RWPE1 (cell line): Measurements from ENCODE around the gene CKAP4.

ENCODE experiments used
- CTCF ChIA-PET: fragments of 350-600 bp; sonication (Branson Sonifier 250); formaldehyde crosslinking; extraction: SDS; loops from one replicate; lab custom pipeline; 2021; lab: Yijun Ruan, JAX
- POLR2A ChIA-PET: fragments of 400-600 bp; formaldehyde crosslinking; extraction: SDS; loops from one replicate; lab custom pipeline; 2020; ENCODE audit warnings: antibody characterized with exemption; ENCODE audit not compliant: low non-redundant PET; lab: Yijun Ruan, JAX
- DNase-seq: peaks from one replicate; pipeline ENCODE4 v3.0.0; 2012; ENCODE audit warnings: low spot score
- H3K27ac ChIP-seq: fragments of 450-650 bp; 2 replicates; pipeline ENCODE4 v1.5.1; 2017
- TF ChIP-seq, protein P1 (sequence below): fragments of 450-650 bp; conservative IDR thresholded peaks from 2 replicates; pipeline ENCODE4 v1.5.1; 2017; ENCODE audit warnings: low read depth, mild to moderate bottlenecking

The CKAP4 gene

DNA sequence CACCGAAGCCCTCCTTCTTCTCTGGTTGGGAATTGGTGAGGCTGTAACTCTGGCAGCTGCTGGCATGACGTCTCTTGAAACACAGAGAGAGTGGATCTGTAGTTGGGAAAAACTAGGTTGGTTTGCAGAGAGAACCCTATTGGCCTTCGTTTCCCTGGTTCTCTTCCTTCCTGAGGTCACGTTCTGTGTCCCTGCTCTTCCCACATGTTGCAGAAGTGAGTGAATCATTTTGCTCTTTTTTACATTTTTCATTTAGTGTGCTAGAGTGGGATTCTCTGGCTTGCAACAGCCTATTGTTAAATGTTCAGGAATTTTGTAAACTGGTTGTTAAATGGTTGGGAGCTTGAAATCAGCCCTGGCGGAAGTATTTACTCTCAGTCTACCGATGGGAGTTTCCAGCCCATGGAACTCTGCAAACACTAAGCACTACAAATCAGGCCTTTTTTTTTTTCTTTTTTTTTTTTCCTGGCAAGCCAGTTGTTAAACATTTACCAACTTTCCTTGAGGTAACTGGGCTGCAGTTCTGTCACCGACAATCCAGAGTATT lies 26.8 kb upstream of the CKAP4 start:
- no peak overlapping the region for H3K27ac ChIP-seq
- DNase-seq = no peak
- ChIA-PET POLR2A (no interaction called here), CTCF (interaction anchor here (0.7 kb wide), 1 partner anchor 736 kb away, joined by 3 read pairs; no protein-coding TSS in a partner anchor)
- TF ChIP-seq, protein P1, sequence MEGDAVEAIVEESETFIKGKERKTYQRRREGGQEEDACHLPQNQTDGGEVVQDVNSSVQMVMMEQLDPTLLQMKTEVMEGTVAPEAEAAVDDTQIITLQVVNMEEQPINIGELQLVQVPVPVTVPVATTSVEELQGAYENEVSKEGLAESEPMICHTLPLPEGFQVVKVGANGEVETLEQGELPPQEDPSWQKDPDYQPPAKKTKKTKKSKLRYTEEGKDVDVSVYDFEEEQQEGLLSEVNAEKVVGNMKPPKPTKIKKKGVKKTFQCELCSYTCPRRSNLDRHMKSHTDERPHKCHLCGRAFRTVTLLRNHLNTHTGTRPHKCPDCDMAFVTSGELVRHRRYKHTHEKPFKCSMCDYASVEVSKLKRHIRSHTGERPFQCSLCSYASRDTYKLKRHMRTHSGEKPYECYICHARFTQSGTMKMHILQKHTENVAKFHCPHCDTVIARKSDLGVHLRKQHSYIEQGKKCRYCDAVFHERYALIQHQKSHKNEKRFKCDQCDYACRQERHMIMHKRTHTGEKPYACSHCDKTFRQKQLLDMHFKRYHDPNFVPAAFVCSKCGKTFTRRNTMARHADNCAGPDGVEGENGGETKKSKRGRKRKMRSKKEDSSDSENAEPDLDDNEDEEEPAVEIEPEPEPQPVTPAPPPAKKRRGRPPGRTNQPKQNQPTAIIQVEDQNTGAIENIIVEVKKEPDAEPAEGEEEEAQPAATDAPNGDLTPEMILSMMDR = no peak

DNA sequence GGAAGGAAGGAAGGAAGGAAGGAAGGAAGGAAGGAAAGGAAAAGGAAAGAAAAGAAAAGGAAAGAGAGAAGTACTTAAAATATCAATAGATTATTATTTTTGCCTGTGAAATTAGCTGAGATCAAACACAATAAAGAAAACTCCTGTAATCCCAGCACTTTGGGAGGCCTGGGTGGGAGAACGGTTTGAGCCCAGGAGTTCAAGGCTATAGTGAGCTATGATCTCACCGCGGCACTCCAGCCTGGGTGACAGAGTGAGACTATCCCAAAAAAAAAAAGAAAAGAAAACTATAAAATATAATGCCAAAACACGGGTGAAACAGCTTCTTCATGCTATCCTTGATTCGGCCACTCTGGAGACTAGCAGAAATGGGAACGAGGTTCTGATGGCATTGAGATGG lies 26.2 kb upstream of the CKAP4 start:
- DNase-seq = no peak
- ChIA-PET POLR2A (no interaction called here), CTCF (no interaction called here)
- TF ChIP-seq, protein P1 = no peak
- H3K27ac ChIP-seq = no peak overlapping the region

DNA sequence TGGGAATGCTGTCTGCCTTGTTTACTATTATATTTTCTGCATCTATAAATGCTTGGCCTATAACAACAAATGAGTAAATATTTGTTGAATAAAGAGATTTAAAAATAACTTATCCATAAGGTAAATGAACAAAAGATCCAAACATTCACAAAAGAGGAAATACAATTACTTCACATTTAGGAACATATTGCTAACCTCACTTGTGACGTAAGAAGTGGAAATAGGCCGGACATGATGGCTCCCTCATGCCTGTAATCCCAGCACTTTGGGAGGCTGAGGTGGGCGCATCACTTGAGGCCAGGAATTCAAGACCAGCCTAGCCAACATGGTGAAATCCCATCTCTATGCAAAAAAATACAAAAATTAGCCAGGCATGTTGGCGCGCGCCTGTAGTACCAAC lies 25.7 kb upstream of the CKAP4 start:
- DNase-seq = no peak
- ChIA-PET CTCF (no interaction called here), POLR2A (no interaction called here)
- TF ChIP-seq, protein P1 = no peak
- no peak overlapping the region for H3K27ac ChIP-seq

DNA sequence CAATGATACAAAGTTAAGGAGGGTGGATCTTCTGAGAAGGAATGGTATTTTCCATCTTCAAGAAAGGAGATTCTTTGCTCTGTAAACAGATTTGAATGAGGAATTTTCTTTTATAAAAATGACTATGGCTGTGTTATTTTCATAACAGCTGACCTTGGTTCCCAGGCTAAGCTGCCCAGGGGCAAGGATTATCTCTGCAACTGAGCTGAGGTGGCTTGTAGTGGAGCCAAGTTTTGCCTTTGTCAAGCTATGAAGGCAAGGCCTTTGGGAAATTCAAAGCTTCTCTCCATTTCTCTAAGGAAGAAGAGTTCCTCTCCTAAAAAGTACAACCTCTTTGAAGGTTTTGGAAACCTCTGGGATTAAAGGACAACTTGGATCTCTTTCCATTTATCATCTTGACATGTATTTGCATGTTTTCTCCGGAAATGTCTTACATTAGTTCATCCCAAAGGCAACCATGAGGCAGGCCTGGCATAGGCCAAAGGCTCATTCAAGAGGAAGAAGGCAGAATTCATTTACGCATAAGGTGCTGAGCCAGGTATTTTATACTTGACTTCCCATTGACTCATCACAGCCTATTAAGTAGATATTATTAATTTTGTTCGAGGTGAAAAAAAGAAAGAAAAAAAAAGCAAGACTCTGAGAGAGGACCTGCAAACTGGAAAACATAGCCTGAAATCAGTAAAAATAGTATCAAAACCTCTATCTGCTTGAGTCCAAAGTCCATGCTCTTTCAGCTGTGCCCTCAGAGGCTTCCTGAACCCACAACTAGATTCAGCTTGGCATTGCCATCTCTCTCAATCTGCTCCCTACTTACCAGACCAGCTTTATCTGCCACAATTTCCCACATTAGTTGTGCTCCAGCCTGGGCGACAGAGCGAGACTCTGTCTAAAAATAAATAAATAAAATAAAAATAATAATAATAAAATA lies 24.0 kb upstream of the CKAP4 start:
- TF ChIP-seq, protein P1 = no peak
- no peak for DNase-seq
- ChIA-PET CTCF (interaction anchor here (0.5 to 0.9 kb wide), 3 partner anchors 8 to 875 kb away, joined by 3 read pairs; no protein-coding TSS in a partner anchor), POLR2A (interaction anchor here (0.7 kb wide), 1 partner anchor 24 kb away, joined by 3 read pairs; no protein-coding TSS in a partner anchor)
- H3K27ac ChIP-seq = no peak overlapping the region

DNA sequence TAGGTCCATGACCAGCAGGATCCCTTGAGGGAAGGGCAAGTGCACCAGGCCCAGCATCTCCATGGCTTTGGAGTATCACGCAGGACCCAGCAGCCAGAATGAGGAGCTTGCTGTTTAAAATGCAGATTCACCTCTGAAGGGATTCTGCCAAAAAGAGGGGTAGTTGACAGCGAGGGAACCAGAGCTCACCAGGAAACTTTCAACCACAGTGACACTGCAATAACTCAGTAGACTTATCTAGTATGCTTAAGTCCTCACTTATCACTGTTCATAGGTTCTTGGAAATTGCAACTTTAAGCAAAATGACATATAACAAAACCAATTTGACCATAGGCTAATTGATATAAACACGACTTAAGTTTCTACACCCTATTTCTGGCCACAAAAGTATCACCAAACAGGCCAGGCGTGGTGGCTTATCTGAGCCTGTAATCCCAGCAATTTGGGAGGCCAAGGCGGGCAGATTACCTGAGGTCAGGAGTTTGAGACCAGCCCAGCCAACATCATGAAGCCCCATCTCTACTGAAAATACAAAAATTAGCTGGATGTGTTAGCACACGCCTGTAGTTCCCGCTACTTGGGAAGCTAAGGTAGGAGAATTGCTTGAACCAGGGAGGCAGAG lies 21.4 kb upstream of the CKAP4 start:
- POLR2A ChIA-PET = no interaction called here

DNA sequence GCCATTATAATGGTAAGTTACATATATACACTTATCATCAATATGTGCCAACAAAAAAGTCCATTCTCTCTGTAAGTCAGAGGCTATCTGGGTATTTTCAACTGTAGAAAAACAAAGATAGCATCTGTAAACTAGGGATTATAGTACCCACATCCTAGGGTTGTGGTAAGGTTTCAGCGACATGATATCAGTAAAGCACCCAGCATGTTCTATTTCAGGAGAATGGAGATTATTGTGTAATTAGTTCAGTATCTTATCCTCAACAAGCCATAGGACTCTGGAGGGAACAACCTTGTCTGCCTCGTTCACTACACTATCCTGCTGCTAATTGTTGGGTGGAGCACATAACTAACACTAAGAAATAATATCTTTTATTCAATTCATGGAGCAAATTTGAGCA lies 19.7 kb upstream of the CKAP4 start:
- ChIA-PET POLR2A (no interaction called here), CTCF (no interaction called here)
- DNase-seq = no peak
- TF ChIP-seq, protein P1 = no peak
- H3K27ac ChIP-seq = no peak overlapping the region

More for the DNA sequence above, 21.4 kb upstream of the CKAP4 start:
- DNase-seq = no peak
- CTCF ChIA-PET = no interaction called here
- TF ChIP-seq, protein P1 = no peak
- H3K27ac ChIP-seq = no peak overlapping the region
